Measurements from ENCODE around the gene GDPGP1. TPM values are rescaled to one million over a fixed set of nuclear protein-coding genes. Genes with fewer than 3 reads are reported as not detected.

Gene GDPGP1
- polyA plus RNA-seq, 2 donors: 2.1 to 2.2 TPM

DNA sequence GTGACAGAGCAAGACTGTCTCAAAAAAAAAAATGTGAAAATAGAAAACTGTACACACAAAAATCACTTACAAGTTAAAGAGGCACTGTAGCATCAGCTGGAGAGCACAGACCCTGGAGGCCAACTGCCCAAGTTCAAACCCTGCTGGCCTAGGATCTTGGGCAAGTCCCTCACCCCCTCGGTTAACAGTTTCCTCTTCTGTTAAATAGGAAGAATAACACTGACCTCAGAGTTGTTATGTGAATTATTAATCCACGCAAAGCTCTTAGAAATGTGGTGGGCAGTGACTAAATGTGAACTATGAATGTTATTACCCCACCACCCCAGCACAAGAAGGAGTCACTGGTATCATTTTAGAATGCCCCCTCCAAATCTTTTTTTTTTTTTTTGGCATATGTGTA lies 11.5 kb upstream of the GDPGP1 start:
- Histone ChIP-seq H3K4me3 (ENCODE audit: low read depth in 1 of 2, low read length in 2 of 2) (no peak overlapping the region), H3K9me3 (ENCODE audit: control insufficient read depth in 2 of 2, insufficient read depth in 1 of 2, low read depth in 1 of 2, low read length in 1 of 2) (no peaks in the 10 kb centered on the region), H3K36me3 (ENCODE audit: control insufficient read depth in 2 of 2, insufficient read depth in 2 of 2, low read length in 1 of 2) (peaks cover 18 to 66% of the 10 kb centered on the region in 2 donors), H3K27ac (ENCODE audit: low read depth in 2 of 2, low read length in 1 of 2) (no peak overlapping the region), H3K27me3 (ENCODE audit: control insufficient read depth in 1 of 2, insufficient read depth in 2 of 2, low read length in 2 of 2) (no peaks in the 10 kb centered on the region), H3K4me1 (ENCODE audit: control insufficient read depth in 2 of 2, insufficient read depth in 2 of 2, low read length in 1 of 2) (peaks cover 7 to 13% of the 10 kb centered on the region in 2 donors)
- WGBS, 2 donors: 74 to 86% methylated on average over 2 of the region's 2 CpGs

DNA sequence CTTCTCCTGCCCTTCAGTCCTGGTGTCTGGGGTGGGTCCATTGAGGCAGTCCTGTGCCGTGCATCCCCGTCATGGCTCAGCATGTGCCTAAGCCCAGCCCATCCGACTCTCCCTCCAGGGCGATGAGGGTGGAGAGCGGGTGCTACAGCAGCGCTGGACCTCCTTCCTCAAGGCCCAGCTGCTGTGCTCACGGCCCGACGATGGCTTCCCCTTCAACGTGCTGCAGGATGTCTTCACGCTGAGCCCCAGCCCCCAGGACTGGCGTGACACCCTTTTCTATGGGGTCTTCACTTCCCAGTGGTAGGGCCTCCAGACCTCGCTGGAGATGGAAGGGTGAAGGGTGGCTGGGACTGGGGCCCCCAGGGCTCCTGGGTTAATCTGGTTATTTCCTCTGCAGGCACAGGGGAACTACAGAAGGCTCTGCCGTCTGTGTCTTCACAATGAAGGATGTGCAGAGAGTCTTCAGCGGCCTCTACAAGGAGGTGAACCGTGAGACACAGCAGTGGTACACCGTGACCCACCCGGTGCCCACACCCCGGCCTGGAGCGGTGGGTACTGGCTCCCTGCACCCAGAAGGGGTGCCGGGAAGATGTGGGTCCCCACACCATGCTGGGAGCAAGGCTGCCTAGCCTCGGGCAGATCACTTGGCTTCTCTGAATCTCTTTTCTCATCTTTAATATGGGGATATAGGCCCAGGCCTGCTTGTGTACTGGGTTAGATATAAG lies 10.4 kb upstream of the GDPGP1 start:
- Histone ChIP-seq H3K9me3 (ENCODE audit: control insufficient read depth in 2 of 2, insufficient read depth in 1 of 2, low read depth in 1 of 2, low read length in 1 of 2) (no peaks in the 10 kb centered on the region), H3K36me3 (ENCODE audit: control insufficient read depth in 2 of 2, insufficient read depth in 2 of 2, low read length in 1 of 2) (peaks cover 20 to 69% of the 10 kb centered on the region in 2 donors), H3K27me3 (ENCODE audit: control insufficient read depth in 1 of 2, insufficient read depth in 2 of 2, low read length in 2 of 2) (no peaks in the 10 kb centered on the region), H3K4me3 (ENCODE audit: low read depth in 1 of 2, low read length in 2 of 2) (no peak overlapping the region), H3K4me1 (ENCODE audit: control insufficient read depth in 2 of 2, insufficient read depth in 2 of 2, low read length in 1 of 2) (peaks cover 7 to 12% of the 10 kb centered on the region in 2 donors), H3K27ac (ENCODE audit: low read depth in 2 of 2, low read length in 1 of 2) (peak overlapping the region in 1 of 2 donors; percentile 37)
- 88 to 93% methylated on average over 22 of the region's 22 CpGs for WGBS, 2 donors

- 89 to 91% methylated on average over 17 of the region's 17 CpGs for WGBS, 2 donors
Measured at GRCh38 chr15:90225047-90225446, 9.0 kb upstream of the GDPGP1 start.

GRCh38 chr15:90225504-90226234 lies 8.3 kb upstream of the GDPGP1 start:
- 82 to 85% methylated on average over 18 of the region's 18 CpGs for WGBS, 2 donors
- peaks cover 7 to 15% of the 10 kb centered on the region in 2 donors for H3K4me1 ChIP-seq (ENCODE audit: control insufficient read depth in 2 of 2, insufficient read depth in 2 of 2, low read length in 1 of 2)
- peak overlapping the region in 1 of 2 donors; percentile 40 for H3K27ac ChIP-seq (ENCODE audit: low read depth in 2 of 2, low read length in 1 of 2)
- H3K4me3 ChIP-seq (ENCODE audit: low read depth in 1 of 2, low read length in 2 of 2): no peak overlapping the region
- H3K27me3 ChIP-seq (ENCODE audit: control insufficient read depth in 1 of 2, insufficient read depth in 2 of 2, low read length in 2 of 2): no peaks in the 10 kb centered on the region
- H3K9me3 ChIP-seq (ENCODE audit: control insufficient read depth in 2 of 2, insufficient read depth in 1 of 2, low read depth in 1 of 2, low read length in 1 of 2): no peaks in the 10 kb centered on the region
- peaks cover 21 to 70% of the 10 kb centered on the region in 2 donors for H3K36me3 ChIP-seq (ENCODE audit: control insufficient read depth in 2 of 2, insufficient read depth in 2 of 2, low read length in 1 of 2)

More at GRCh38 chr15:90225047-90225446, 9.0 kb upstream of the GDPGP1 start:
- no peaks in the 10 kb centered on the region for H3K27me3 ChIP-seq (ENCODE audit: control insufficient read depth in 1 of 2, insufficient read depth in 2 of 2, low read length in 2 of 2)
- H3K9me3 ChIP-seq (ENCODE audit: control insufficient read depth in 2 of 2, insufficient read depth in 1 of 2, low read depth in 1 of 2, low read length in 1 of 2): no peaks in the 10 kb centered on the region
- H3K36me3 ChIP-seq (ENCODE audit: control insufficient read depth in 2 of 2, insufficient read depth in 2 of 2, low read length in 1 of 2): peaks cover 21 to 69% of the 10 kb centered on the region in 2 donors
- H3K27ac ChIP-seq (ENCODE audit: low read depth in 2 of 2, low read length in 1 of 2): no peak overlapping the region
- peaks cover 7 to 12% of the 10 kb centered on the region in 2 donors for H3K4me1 ChIP-seq (ENCODE audit: control insufficient read depth in 2 of 2, insufficient read depth in 2 of 2, low read length in 1 of 2)
- H3K4me3 ChIP-seq (ENCODE audit: low read depth in 1 of 2, low read length in 2 of 2): no peak overlapping the region

GRCh38 chr15:90227336-90227735 lies 6.7 kb upstream of the GDPGP1 start:
- H3K9me3 ChIP-seq (ENCODE audit: control insufficient read depth in 2 of 2, insufficient read depth in 1 of 2, low read depth in 1 of 2, low read length in 1 of 2): no peaks in the 10 kb centered on the region
- no peak overlapping the region for H3K4me3 ChIP-seq (ENCODE audit: low read depth in 1 of 2, low read length in 2 of 2)
- WGBS, 2 donors: 84 to 88% methylated on average over 7 of the region's 7 CpGs
- H3K27me3 ChIP-seq (ENCODE audit: control insufficient read depth in 1 of 2, insufficient read depth in 2 of 2, low read length in 2 of 2): no peaks in the 10 kb centered on the region
- H3K4me1 ChIP-seq (ENCODE audit: control insufficient read depth in 2 of 2, insufficient read depth in 2 of 2, low read length in 1 of 2): peaks cover 4 to 23% of the 10 kb centered on the region in 2 donors
- no peak overlapping the region for H3K27ac ChIP-seq (ENCODE audit: low read depth in 2 of 2, low read length in 1 of 2)
- peaks cover 21 to 62% of the 10 kb centered on the region in 2 donors for H3K36me3 ChIP-seq (ENCODE audit: control insufficient read depth in 2 of 2, insufficient read depth in 2 of 2, low read length in 1 of 2)

- Histone ChIP-seq H3K4me1 (ENCODE audit: control insufficient read depth in 2 of 2, insufficient read depth in 2 of 2, low read length in 1 of 2) (peaks cover 4 to 28% of the 10 kb centered on the region in 2 donors), H3K36me3 (ENCODE audit: control insufficient read depth in 2 of 2, insufficient read depth in 2 of 2, low read length in 1 of 2) (peaks cover 21 to 60% of the 10 kb centered on the region in 2 donors), H3K9me3 (ENCODE audit: control insufficient read depth in 2 of 2, insufficient read depth in 1 of 2, low read depth in 1 of 2, low read length in 1 of 2) (no peaks in the 10 kb centered on the region), H3K27ac (ENCODE audit: low read depth in 2 of 2, low read length in 1 of 2) (peak overlapping the region; percentile 4 to 69), H3K4me3 (ENCODE audit: low read depth in 1 of 2, low read length in 2 of 2) (no peak overlapping the region), H3K27me3 (ENCODE audit: control insufficient read depth in 1 of 2, insufficient read depth in 2 of 2, low read length in 2 of 2) (no peaks in the 10 kb centered on the region)
- 72 to 82% methylated on average over 35 to 38 of the region's 38 CpGs for WGBS, 2 donors
Measured at GRCh38 chr15:90227816-90228772, 5.9 kb upstream of the GDPGP1 start.

DNA sequence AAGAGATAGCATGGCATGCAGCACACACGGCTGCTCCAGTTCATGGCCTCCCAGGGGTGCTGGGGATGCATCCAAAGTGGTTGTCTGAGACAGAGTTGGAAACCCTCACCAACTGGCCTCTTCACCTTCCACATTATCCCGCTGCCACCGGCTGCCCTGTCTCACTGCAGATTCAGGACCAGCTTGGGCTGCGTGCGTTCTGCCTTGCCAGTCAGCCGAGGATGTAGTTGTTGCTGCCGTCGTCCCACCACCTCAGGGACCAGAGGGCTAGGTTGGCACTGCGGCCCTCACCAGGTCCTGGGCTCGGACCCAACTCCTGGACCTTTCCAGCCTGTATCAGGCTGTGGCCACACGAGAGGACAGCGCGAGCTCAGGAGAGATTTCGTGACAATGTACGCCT lies 5.0 kb upstream of the GDPGP1 start:
- Histone ChIP-seq H3K4me3 (ENCODE audit: low read depth in 1 of 2, low read length in 2 of 2) (no peak overlapping the region), H3K27ac (ENCODE audit: low read depth in 2 of 2, low read length in 1 of 2) (peak overlapping the region; percentile 4 to 69), H3K36me3 (ENCODE audit: control insufficient read depth in 2 of 2, insufficient read depth in 2 of 2, low read length in 1 of 2) (peaks cover 17 to 52% of the 10 kb centered on the region in 2 donors), H3K27me3 (ENCODE audit: control insufficient read depth in 1 of 2, insufficient read depth in 2 of 2, low read length in 2 of 2) (no peaks in the 10 kb centered on the region), H3K9me3 (ENCODE audit: control insufficient read depth in 2 of 2, insufficient read depth in 1 of 2, low read depth in 1 of 2, low read length in 1 of 2) (no peaks in the 10 kb centered on the region), H3K4me1 (ENCODE audit: control insufficient read depth in 2 of 2, insufficient read depth in 2 of 2, low read length in 1 of 2) (peaks cover 4 to 28% of the 10 kb centered on the region in 2 donors)
- 82% methylated on average over 15 of the region's 15 CpGs for WGBS, 2 donors

DNA sequence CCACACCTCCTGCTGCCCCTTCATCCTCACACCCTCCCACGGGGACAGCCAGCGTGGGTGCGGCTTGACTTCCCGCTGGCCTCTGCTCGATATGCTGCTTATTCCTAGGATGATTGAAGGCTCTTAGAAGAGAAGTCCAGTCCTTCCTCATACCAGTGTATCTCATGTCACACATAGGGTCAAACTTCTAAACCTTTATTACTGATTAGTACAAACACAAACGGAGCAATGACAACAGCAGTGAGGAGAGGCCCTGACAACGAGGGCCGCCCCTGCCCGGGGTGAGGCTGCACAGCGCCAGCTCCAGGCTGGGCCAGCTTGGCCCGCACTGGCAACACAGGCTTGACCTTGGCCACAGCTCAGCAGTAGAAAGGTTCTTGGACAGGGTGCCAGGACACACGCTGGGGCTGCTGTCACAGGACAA lies 3.9 kb upstream of the GDPGP1 start:
- H3K27me3 ChIP-seq (ENCODE audit: control insufficient read depth in 1 of 2, insufficient read depth in 2 of 2, low read length in 2 of 2): no peaks in the 10 kb centered on the region
- H3K36me3 ChIP-seq (ENCODE audit: control insufficient read depth in 2 of 2, insufficient read depth in 2 of 2, low read length in 1 of 2): peaks cover 9 to 40% of the 10 kb centered on the region in 2 donors
- H3K9me3 ChIP-seq (ENCODE audit: control insufficient read depth in 2 of 2, insufficient read depth in 1 of 2, low read depth in 1 of 2, low read length in 1 of 2): no peaks in the 10 kb centered on the region
- WGBS, 2 donors: 43 to 48% methylated on average over 12 of the region's 12 CpGs
- H3K4me1 ChIP-seq (ENCODE audit: control insufficient read depth in 2 of 2, insufficient read depth in 2 of 2, low read length in 1 of 2): peaks cover 4 to 28% of the 10 kb centered on the region in 2 donors
- no peak overlapping the region for H3K4me3 ChIP-seq (ENCODE audit: low read depth in 1 of 2, low read length in 2 of 2)
- peak overlapping the region; percentile 28 to 98 for H3K27ac ChIP-seq (ENCODE audit: low read depth in 2 of 2, low read length in 1 of 2)

GRCh38 chr15:90230610-90231009 lies 3.4 kb upstream of the GDPGP1 start:
- no peaks in the 10 kb centered on the region for H3K27me3 ChIP-seq (ENCODE audit: control insufficient read depth in 1 of 2, insufficient read depth in 2 of 2, low read length in 2 of 2)
- 56 to 62% methylated on average over 8 of the region's 8 CpGs for WGBS, 2 donors
- peak overlapping the region; percentile 28 to 98 for H3K27ac ChIP-seq (ENCODE audit: low read depth in 2 of 2, low read length in 1 of 2)
- H3K36me3 ChIP-seq (ENCODE audit: control insufficient read depth in 2 of 2, insufficient read depth in 2 of 2, low read length in 1 of 2): peaks cover 8 to 35% of the 10 kb centered on the region in 2 donors
- no peaks in the 10 kb centered on the region for H3K9me3 ChIP-seq (ENCODE audit: control insufficient read depth in 2 of 2, insufficient read depth in 1 of 2, low read depth in 1 of 2, low read length in 1 of 2)
- no peak overlapping the region for H3K4me3 ChIP-seq (ENCODE audit: low read depth in 1 of 2, low read length in 2 of 2)
- peaks cover 4 to 28% of the 10 kb centered on the region in 2 donors for H3K4me1 ChIP-seq (ENCODE audit: control insufficient read depth in 2 of 2, insufficient read depth in 2 of 2, low read length in 1 of 2)

All from esophagus (tissue), 2 donors.